Endothelial cell of umbilical vein (primary cell): Measurements from ENCODE around the gene KRTAP12-3. TPM values are rescaled to one million over a fixed set of nuclear protein-coding genes. Genes with fewer than 3 reads are reported as not detected.

ENCODE experiments used
- BruUV-seq: library from RNA; stranded (reverse); fragments of 400-500 nt; replicated peaks from 2 replicates; lab custom pipeline; 2021; lab: Mats Ljungman, UMichigan
- CTCF ChIA-PET: fragments of 300-600, 350-600 bp; sonication (Branson Sonifier 250); formaldehyde crosslinking; loops from one replicate; lab custom pipeline; 2021; ENCODE audit warnings: antibody characterized with exemption, inconsistent platforms; lab: Charles Lee
- POLR2A ChIA-PET: fragments of 300-600, 350-600 bp; sonication (Branson Sonifier 250); formaldehyde crosslinking; loops from one replicate; lab custom pipeline; 2021; ENCODE audit warnings: antibody characterized with exemption, inconsistent platforms; lab: Charles Lee
- DNase-seq: peaks from one replicate; pipeline ENCODE4 v3.0.0-alpha.2; 2011; ENCODE audit warnings: low read depth, low spot score
- FAIRE-seq: peaks from 2 replicates; lab custom pipeline; 2011; peaks lifted over from hg19 to GRCh38; lab: Jason Lieb, UNC
- H2AFZ ChIP-seq: 2 replicates; pipeline ENCODE4 v1.6.0; 2012; ENCODE audit warnings: low read depth, low read length, control low read depth, inconsistent platforms
- H3K27ac ChIP-seq: 2 replicates; pipeline ENCODE4 v1.5.1; 2011; ENCODE audit warnings: low read depth, mild to moderate bottlenecking, control low read depth, low read length, moderate library complexity; ENCODE audit not compliant: insufficient read depth
- H3K27me3 ChIP-seq, 2 experiments: 2 replicates each; pipeline versions ENCODE4 v1.6.0 to v1.6.1; 2011; ENCODE audit warnings: low read length in 2 of 2, mixed read lengths in 1 of 2; ENCODE audit not compliant: control insufficient read depth in 2 of 2, insufficient read depth in 2 of 2
- H3K36me3 ChIP-seq, 2 experiments: 2 replicates in 1 of 2; 3 replicates in 1 of 2; pipeline ENCODE4 v1.5.1; 2011; ENCODE audit warnings: low read length in 2 of 2, mild to moderate bottlenecking in 1 of 2, moderate library complexity in 1 of 2; ENCODE audit not compliant: control insufficient read depth in 2 of 2, insufficient read depth in 2 of 2; ENCODE audit errors: extremely low read depth in 1 of 2
- H3K4me1 ChIP-seq: 3 replicates; pipeline ENCODE4 v1.5.1; 2011; ENCODE audit warnings: mild to moderate bottlenecking, low read length; ENCODE audit not compliant: control insufficient read depth, insufficient read depth; ENCODE audit errors: extremely low read depth
- H3K4me2 ChIP-seq: 2 replicates; pipeline ENCODE4 v1.6.1; 2011; ENCODE audit warnings: low read length, control low read depth, mixed read lengths; ENCODE audit not compliant: insufficient read depth
- H3K4me3 ChIP-seq, 3 experiments: fragments of 200-600 bp in 1 of 3; sonication (generic), shearing (Covaris generic) in 1 of 3; replicated peaks in 1 of 3; 2 replicates each; pipeline ENCODE4 v1.5.1; 2011 to 2016; ENCODE audit warnings: control low read depth in 3 of 3, low read length in 3 of 3, mild to moderate bottlenecking in 2 of 3, inconsistent platforms in 1 of 3, low read depth in 1 of 3, moderate library complexity in 1 of 3; ENCODE audit not compliant: insufficient read depth in 1 of 3
- H3K79me2 ChIP-seq: 2 replicates; pipeline ENCODE4 v1.6.0; 2012; ENCODE audit warnings: low read length, inconsistent platforms; ENCODE audit not compliant: control insufficient read depth, insufficient read depth
- H3K9ac ChIP-seq: replicated peaks from 2 replicates; pipeline ENCODE3; 2011; ENCODE audit warnings: low read length, control low read depth; ENCODE audit not compliant: insufficient read depth; ENCODE audit errors: extremely low read depth
- H3K9me1 ChIP-seq: replicated peaks from 3 replicates; pipeline ENCODE4 v1.6.0; 2011; ENCODE audit warnings: mild to moderate bottlenecking, low read length; ENCODE audit not compliant: control insufficient read depth, insufficient read depth; ENCODE audit errors: extremely low read depth
- H3K9me3 ChIP-seq: replicated peaks from 2 replicates; pipeline ENCODE4 v1.5.1; 2012; ENCODE audit warnings: low read length, inconsistent platforms; ENCODE audit not compliant: control insufficient read depth, insufficient read depth
- H4K20me1 ChIP-seq: replicated peaks from 2 replicates; pipeline ENCODE3; 2011; ENCODE audit warnings: mild to moderate bottlenecking, low read length; ENCODE audit not compliant: control insufficient read depth, insufficient read depth; ENCODE audit errors: extremely low read depth
- EZH2 ChIP-seq: IDR thresholded peaks from 2 replicates; pipeline ENCODE4 v1.6.1; 2012; ENCODE audit warnings: borderline replicate concordance, low read depth, mild to moderate bottlenecking, moderate library complexity, low read length, inconsistent platforms; ENCODE audit not compliant: severe bottlenecking
- FOS ChIP-seq: IDR thresholded peaks from 2 replicates; pipeline ENCODE4 v1.6.1; 2011; ENCODE audit warnings: mild to moderate bottlenecking, low read length, moderate library complexity, borderline replicate concordance; ENCODE audit not compliant: insufficient read depth
- GATA2 ChIP-seq: IDR thresholded peaks from 2 replicates; pipeline ENCODE4 v1.7.0; 2011; ENCODE audit warnings: low read depth, mild to moderate bottlenecking, moderate library complexity, mixed read lengths, low read length; ENCODE audit not compliant: insufficient read length, insufficient read depth
- JUN ChIP-seq: IDR thresholded peaks from 2 replicates; pipeline ENCODE4 v1.6.1; 2011; ENCODE audit warnings: borderline replicate concordance, low read depth; ENCODE audit not compliant: insufficient read length, insufficient read depth
- MYC ChIP-seq: IDR thresholded peaks from one replicate; pipeline ENCODE4 v1.6.1; 2011; ENCODE audit warnings: mild to moderate bottlenecking, low read depth, low read length
- POLR2A ChIP-seq: IDR thresholded peaks from 2 replicates; pipeline ENCODE4 v1.6.1; 2012; ENCODE audit warnings: low read depth, mild to moderate bottlenecking, control low read depth, low read length
- POLR2AphosphoS5 ChIP-seq: IDR thresholded peaks from 2 replicates; pipeline ENCODE4 v1.6.1; 2012; ENCODE audit warnings: low read depth, mild to moderate bottlenecking, control low read depth, low read length, moderate library complexity; ENCODE audit not compliant: insufficient read depth
- dilution Hi-C: fragments of 300-500 bp; cut with MboI; formaldehyde crosslinking; loops from one replicate; pipeline ENCODE4 v1.15.0; 2019; ENCODE audit warnings: low sequenced_read_pairs; ENCODE audit not compliant: extremely low pct_ligation_motif_present
- intact Hi-C: fragments of 100-400 bp; cut with micrococcal nuclease; formaldehyde crosslinking; loops from one replicate; pipeline ENCODE4 v1.10.0; 2022
- polyA plus RNA-seq, 4 experiments: library from polyadenylated mRNA; depleted of rRNA in 3 of 4; stranded (reverse) in 3 of 4; unstranded in 1 of 4; fragments of >200 nt; gene quantifications; 2 replicates each; pipeline versions ENCODE4 v1.2.1 to v1.2.3, GENCODE V29; 2011 to 2012; ENCODE audit warnings: missing spikeins in 1 of 4
- total RNA-seq: library from RNA; stranded (reverse); gene quantifications from 2 replicates; pipeline ENCODE4 v1.2.3, GENCODE V29; 2021
- TF ChIP-seq, protein P1 (sequence below), 2 donors: IDR thresholded peaks; 1 replicate in 1 of 2; 2 replicates in 1 of 2; pipeline ENCODE4 v1.5.1; 2011; ENCODE audit warnings: low read length in 2 of 2, mild to moderate bottlenecking in 2 of 2, moderate library complexity in 2 of 2, control low read depth in 1 of 2, inconsistent platforms in 1 of 2, low read depth in 1 of 2; ENCODE audit not compliant: insufficient read depth in 1 of 2; ENCODE audit errors: extremely low read depth in 1 of 2
- TF ChIP-seq, protein P2 (sequence below): IDR thresholded peaks from 2 replicates; pipeline ENCODE4 v1.6.1; 2011; ENCODE audit not compliant: insufficient read depth, insufficient read length

Gene KRTAP12-3
- total and polyA plus RNA-seq, 2 donors (not counting 3 experiments of a cell fraction or from before 2014, with no cell fraction given): not detected

GRCh38 chr21:44681861-44682579 is 24.3 kb downstream of the KRTAP12-3 start, which contains the start of gene KRTAP12-1:
Gene KRTAP12-1, minus strand, starts transcription at chr21:44682163. Its CDS starts 40 bp downstream, at chr21:44682123.
- ChIA-PET POLR2A (no interaction called here), CTCF (no interaction called here)
- no peaks in the 10 kb centered on the region for H3K9me1 ChIP-seq
- DNase-seq (no peak), FAIRE-seq (no peak)
- no peak within 1 kb of the TSS for H3K4me2 ChIP-seq
- no peaks in the 10 kb centered on the region for H3K79me2 ChIP-seq
- H3K4me3 ChIP-seq: no peak within 1 kb of the TSS
- no peak within 1 kb of the TSS for H3K27ac ChIP-seq
- H2AFZ ChIP-seq: no peak within 1 kb of the TSS
- H3K9ac ChIP-seq: no peak within 1 kb of the TSS
- H3K36me3 ChIP-seq: no peaks in the 10 kb centered on the region
- H3K27me3 ChIP-seq: peaks cover 2 to 10% of the 10 kb centered on the region in 2 experiments
- dilution Hi-C loops: no loop called here
- no peaks in the 10 kb centered on the region for H3K9me3 ChIP-seq
- BruUV-seq: no TSS peak
- H4K20me1 ChIP-seq: no peaks in the 10 kb centered on the region
- intact Hi-C loops: no loop called here
- no peaks in the 10 kb centered on the region for H3K4me1 ChIP-seq
- TF ChIP-seq POLR2A: no peak
- TF ChIP-seq, protein P1, sequence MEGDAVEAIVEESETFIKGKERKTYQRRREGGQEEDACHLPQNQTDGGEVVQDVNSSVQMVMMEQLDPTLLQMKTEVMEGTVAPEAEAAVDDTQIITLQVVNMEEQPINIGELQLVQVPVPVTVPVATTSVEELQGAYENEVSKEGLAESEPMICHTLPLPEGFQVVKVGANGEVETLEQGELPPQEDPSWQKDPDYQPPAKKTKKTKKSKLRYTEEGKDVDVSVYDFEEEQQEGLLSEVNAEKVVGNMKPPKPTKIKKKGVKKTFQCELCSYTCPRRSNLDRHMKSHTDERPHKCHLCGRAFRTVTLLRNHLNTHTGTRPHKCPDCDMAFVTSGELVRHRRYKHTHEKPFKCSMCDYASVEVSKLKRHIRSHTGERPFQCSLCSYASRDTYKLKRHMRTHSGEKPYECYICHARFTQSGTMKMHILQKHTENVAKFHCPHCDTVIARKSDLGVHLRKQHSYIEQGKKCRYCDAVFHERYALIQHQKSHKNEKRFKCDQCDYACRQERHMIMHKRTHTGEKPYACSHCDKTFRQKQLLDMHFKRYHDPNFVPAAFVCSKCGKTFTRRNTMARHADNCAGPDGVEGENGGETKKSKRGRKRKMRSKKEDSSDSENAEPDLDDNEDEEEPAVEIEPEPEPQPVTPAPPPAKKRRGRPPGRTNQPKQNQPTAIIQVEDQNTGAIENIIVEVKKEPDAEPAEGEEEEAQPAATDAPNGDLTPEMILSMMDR (IDR thresholded peaks at IDR 0.05; ENCODE audit: extremely low read depth in 1 of 2, insufficient read depth in 1 of 2, low read depth in 1 of 2, low read length in 2 of 2): no peak
- no peak for TF ChIP-seq FOS
- TF ChIP-seq GATA2: no peak
- no peak for TF ChIP-seq EZH2
- no peak for TF ChIP-seq POLR2AphosphoS5
- TF ChIP-seq JUN: no peak
- no peak for TF ChIP-seq MYC
- TF ChIP-seq, protein P2, sequence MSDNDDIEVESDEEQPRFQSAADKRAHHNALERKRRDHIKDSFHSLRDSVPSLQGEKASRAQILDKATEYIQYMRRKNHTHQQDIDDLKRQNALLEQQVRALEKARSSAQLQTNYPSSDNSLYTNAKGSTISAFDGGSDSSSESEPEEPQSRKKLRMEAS: no peak
